SK-N-SH treated with all-trans-retinoic acid at 6 μM for 48 hours (cell line): Measurements from ENCODE around the gene SKIL.

ENCODE experiments used
- GLIS3 ChIP-seq: fragments of 250-450 bp; sonication (Bioruptor Pico); IDR thresholded peaks from 2 replicates; pipeline ENCODE4 v1.5.0; 2020; ENCODE audit warnings: mild to moderate bottlenecking, moderate library complexity
- OSR1 ChIP-seq: fragments of 250-450 bp; sonication (Bioruptor Pico); IDR thresholded peaks from 2 replicates; pipeline ENCODE4 v1.8.0; 2022; ENCODE audit warnings: moderate library complexity, mild to moderate bottlenecking, inconsistent platforms
- RARB ChIP-seq: fragments of 250-450 bp; sonication (Bioruptor Pico); IDR thresholded peaks from 2 replicates; pipeline ENCODE4 v1.8.0; 2021; ENCODE audit warnings: mild to moderate bottlenecking, moderate library complexity
- TCF4 ChIP-seq: fragments of 250-450 bp; sonication (Bioruptor Pico); IDR thresholded peaks from 2 replicates; pipeline ENCODE4 v1.8.0; 2021; ENCODE audit warnings: mild to moderate bottlenecking, moderate library complexity, borderline replicate concordance
- TOX ChIP-seq: fragments of 250-450 bp; sonication (Bioruptor Pico); IDR thresholded peaks from 2 replicates; pipeline ENCODE4 v1.8.0; 2021; ENCODE audit warnings: mild to moderate bottlenecking, moderate library complexity, borderline replicate concordance
- ZFP3 ChIP-seq: fragments of 250-450 bp; sonication (Bioruptor Pico); IDR thresholded peaks from 2 replicates; pipeline ENCODE4 v1.5.0; 2020; ENCODE audit warnings: mild to moderate bottlenecking, moderate library complexity
- ZFP30 ChIP-seq: fragments of 450-650 bp; formaldehyde crosslinking; IDR thresholded peaks from 2 replicates; pipeline ENCODE4 v1.5.0; 2022; ENCODE audit warnings: mild to moderate bottlenecking, moderate library complexity
- ZNF565 ChIP-seq: fragments of 450-650 bp; formaldehyde crosslinking; conservative IDR thresholded peaks from 2 replicates; pipeline ENCODE4 v1.5.0; 2020; ENCODE audit warnings: low read depth, mild to moderate bottlenecking, moderate library complexity
- ZNF70 ChIP-seq: fragments of 450-650 bp; formaldehyde crosslinking; IDR thresholded peaks from 2 replicates; pipeline ENCODE4 v1.5.0; 2020; ENCODE audit warnings: mild to moderate bottlenecking, moderate library complexity

DNA sequence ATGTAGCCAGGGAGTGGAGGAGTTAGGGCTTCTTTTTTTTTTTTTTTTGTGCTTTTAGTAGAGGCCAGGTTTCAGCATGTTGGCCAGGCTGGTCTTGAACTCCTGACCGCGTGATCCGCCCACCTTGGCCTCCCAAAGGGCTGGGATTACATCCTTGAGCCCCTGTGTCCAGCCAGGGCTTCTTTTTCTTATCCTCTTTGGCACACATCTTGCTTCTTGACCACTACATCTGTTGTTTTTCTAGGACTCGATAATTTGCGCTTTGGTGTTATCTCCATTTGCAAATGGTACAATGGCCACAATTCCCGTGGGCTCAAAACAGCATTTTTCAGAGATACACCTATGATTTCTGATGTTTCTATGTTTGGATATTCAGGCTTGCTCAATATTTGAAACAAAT, 4.2 kb downstream of the SKIL start:
- TF ChIP-seq ZNF565 (CRISPR knock-in tag) (no peak), TOX (CRISPR knock-in tag) (no peak), GLIS3 (no peak), ZFP3 (CRISPR knock-in tag) (no peak), RARB (no peak), ZNF70 (CRISPR knock-in tag) (no peak), ZFP30 (CRISPR knock-in tag) (no peak), TCF4 (CRISPR knock-in tag) (no peak), OSR1 (CRISPR knock-in tag) (no peak)
